ENCODE data around the gene SCAF8. TPM values are rescaled to one million over a fixed set of nuclear protein-coding genes. Genes with fewer than 3 reads are reported as not detected.

SCAF8 gene
- total and polyA plus RNA-seq, 2 experiments from 2014 or later = 18.9 to 42.0 TPM

GRCh38 chr6:154872542-154873114, 139.4 kb downstream of the SCAF8 start:
- no peak for DNase-seq (ENCODE audit: low read depth in 1 of 2, low spot score in 1 of 2)
- H3K27me3 ChIP-seq = no peaks in the 10 kb centered on the region
- no peak for TF ChIP-seq CTCF (IDR thresholded peaks at IDR 0.05; ENCODE audit: low read depth, low read length)

GRCh38 chr6:154873546-154873945, 140.3 kb downstream of the SCAF8 start:
- Histone ChIP-seq H3K4me3 (no peak overlapping the region), H3K4me1 (ENCODE audit: low read depth) (peaks cover 5% of the 10 kb centered on the region), H3K9me3 (ENCODE audit: low read depth) (no peaks in the 10 kb centered on the region), H3K27ac (no peak overlapping the region), H3K27me3 (no peaks in the 10 kb centered on the region), H3K36me3 (no peaks in the 10 kb centered on the region)
- no peak for DNase-seq (ENCODE audit: low read depth in 1 of 2, low spot score in 1 of 2)
- TF ChIP-seq CTCF (IDR thresholded peaks at IDR 0.05; ENCODE audit: low read depth, low read length) = no peak

More at GRCh38 chr6:154872542-154873114, 139.4 kb downstream of the SCAF8 start:
- H3K4me1 ChIP-seq (ENCODE audit: low read depth) = no peaks in the 10 kb centered on the region
- H3K27ac ChIP-seq = no peak overlapping the region
- H3K4me3 ChIP-seq = no peak overlapping the region
- no peaks in the 10 kb centered on the region for H3K9me3 ChIP-seq (ENCODE audit: low read depth)
- H3K36me3 ChIP-seq = no peaks in the 10 kb centered on the region

GRCh38 chr6:154874773-154875592, 141.8 kb downstream of the SCAF8 start:
- Histone ChIP-seq H3K9me3 (ENCODE audit: low read depth) (no peaks in the 10 kb centered on the region), H3K27me3 (no peaks in the 10 kb centered on the region), H3K27ac (no peak overlapping the region), H3K4me1 (ENCODE audit: low read depth) (peaks cover 8% of the 10 kb centered on the region), H3K36me3 (no peaks in the 10 kb centered on the region), H3K4me3 (no peak overlapping the region)
- no peak for DNase-seq (ENCODE audit: low read depth in 1 of 2, low spot score in 1 of 2)
- TF ChIP-seq CTCF (IDR thresholded peaks at IDR 0.05; ENCODE audit: low read depth, low read length) = no peak

GRCh38 chr6:154876486-154877280, 143.5 kb downstream of the SCAF8 start:
- DNase-seq (ENCODE audit: low read depth in 1 of 2, low spot score in 1 of 2) = no peak
- no peak overlapping the region for H3K4me3 ChIP-seq
- H3K9me3 ChIP-seq (ENCODE audit: low read depth) = no peaks in the 10 kb centered on the region
- H3K27me3 ChIP-seq = no peaks in the 10 kb centered on the region
- peaks cover 8% of the 10 kb centered on the region for H3K4me1 ChIP-seq (ENCODE audit: low read depth)
- H3K27ac ChIP-seq = no peak overlapping the region
- H3K36me3 ChIP-seq = no peaks in the 10 kb centered on the region
- no peak for TF ChIP-seq CTCF (IDR thresholded peaks at IDR 0.05; ENCODE audit: low read depth, low read length)

GRCh38 chr6:154878871-154879491, 145.8 kb downstream of the SCAF8 start:
- Histone ChIP-seq H3K4me3 (no peak overlapping the region), H3K36me3 (no peaks in the 10 kb centered on the region), H3K4me1 (ENCODE audit: low read depth) (peaks cover 8% of the 10 kb centered on the region), H3K27ac (no peak overlapping the region), H3K27me3 (no peaks in the 10 kb centered on the region), H3K9me3 (ENCODE audit: low read depth) (no peaks in the 10 kb centered on the region)
- DNase-seq (ENCODE audit: low read depth in 1 of 2, low spot score in 1 of 2) = no peak
- TF ChIP-seq CTCF (IDR thresholded peaks at IDR 0.05; ENCODE audit: low read depth, low read length) = no peak

Measured in cardiac muscle cell (in vitro differentiated cells and primary cell).